HG03066 (cell line): ENCODE data around the gene CAMSAP1.
"Not testable (repeated sequence)": the region's sequence is repeated elsewhere in the genome, so short reads cannot be mapped to it uniquely, and the experiment has no call there.

Source experiments
- ATAC-seq: cut with Tn5 transposase; IDR thresholded peaks from one replicate; pipeline ENCODE4 v1.9.1; 2021; ENCODE audit warnings: low read depth; ENCODE audit not compliant: unreplicated experiment

The CAMSAP1 gene

GRCh38 chr9:135907431-135908092 is at the start of gene CAMSAP1:
Gene CAMSAP1 (minus strand): TSS chr9:135907546. CDS start chr9:135907159, 387 bp downstream.
- ATAC-seq = peak; percentile 74

- ATAC-seq = no peak
Measured at GRCh38 chr9:135956802-135957174, 49.4 kb upstream of the CAMSAP1 start.

GRCh38 chr9:135955934-135956801 is 48.8 kb upstream of the CAMSAP1 start:
- ATAC-seq = no peak

- ATAC-seq = no peak
Measured at GRCh38 chr9:135952664-135953206, 45.4 kb upstream of the CAMSAP1 start.

- no peak for ATAC-seq
Measured at GRCh38 chr9:135951889-135952663, 44.7 kb upstream of the CAMSAP1 start.

GRCh38 chr9:135951310-135951709 is 44.0 kb upstream of the CAMSAP1 start:
- ATAC-seq = not testable (repeated sequence)

- not testable (repeated sequence) for ATAC-seq
Measured at GRCh38 chr9:135950841-135951240, 43.5 kb upstream of the CAMSAP1 start.

- no peak for ATAC-seq
Measured at GRCh38 chr9:135950135-135950682, 42.9 kb upstream of the CAMSAP1 start.

GRCh38 chr9:135949501-135950134 is 42.3 kb upstream of the CAMSAP1 start:
- ATAC-seq = no peak

GRCh38 chr9:135948968-135949367 is 41.6 kb upstream of the CAMSAP1 start:
- no peak for ATAC-seq

GRCh38 chr9:135948446-135948845 is 41.1 kb upstream of the CAMSAP1 start:
- ATAC-seq = no peak

- no peak for ATAC-seq
Measured at GRCh38 chr9:135947582-135947981, 40.2 kb upstream of the CAMSAP1 start.

- ATAC-seq = not testable (repeated sequence)
Measured at GRCh38 chr9:135947105-135947504, 39.8 kb upstream of the CAMSAP1 start.

- ATAC-seq = no peak
Measured at GRCh38 chr9:135946392-135946994, 39.1 kb upstream of the CAMSAP1 start.

GRCh38 chr9:135945969-135946368 is 38.6 kb upstream of the CAMSAP1 start:
- no peak for ATAC-seq

GRCh38 chr9:135944444-135945252 is 37.3 kb upstream of the CAMSAP1 start:
- no peak for ATAC-seq

- ATAC-seq = not testable (repeated sequence)
Measured at GRCh38 chr9:135943604-135944003, 36.3 kb upstream of the CAMSAP1 start.

- ATAC-seq = no peak
Measured at GRCh38 chr9:135941288-135941995, 34.1 kb upstream of the CAMSAP1 start.
